OCI-M2 (cell line): ENCODE results near the gene ZDHHC1.
"Not testable (repeated sequence)": the region's sequence is repeated elsewhere in the genome, so short reads cannot be mapped to it uniquely, and the experiment has no call there.

Experiments
- DNase-seq: peaks from one replicate; lab custom pipeline; 2025; ENCODE audit not compliant: unreplicated experiment; lab: John Stamatoyannopoulos, UW

The ZDHHC1 gene

GRCh38 chr16:67431775-67432505 lies 15.7 kb upstream of the ZDHHC1 start:
- no peak for DNase-seq

- DNase-seq, result no peak
Observed at GRCh38 chr16:67430977-67431774, 14.9 kb upstream of the ZDHHC1 start, which contains the start of gene HSD11B2. Gene HSD11B2 (plus strand): TSS chr16:67431121. CDS start chr16:67431249, 128 bp downstream.

- DNase-seq, result no peak
Observed at GRCh38 chr16:67430504-67430976, 14.3 kb upstream of the ZDHHC1 start.

GRCh38 chr16:67429799-67430503 lies 13.7 kb upstream of the ZDHHC1 start:
- no peak for DNase-seq

- no peak for DNase-seq
Observed at GRCh38 chr16:67429053-67429798, 12.9 kb upstream of the ZDHHC1 start.

- no peak for DNase-seq
Observed at GRCh38 chr16:67428146-67428731, 12.0 kb upstream of the ZDHHC1 start.

GRCh38 chr16:67426950-67427349 lies 10.7 kb upstream of the ZDHHC1 start:
- no peak for DNase-seq

GRCh38 chr16:67426022-67426421 lies 9.7 kb upstream of the ZDHHC1 start:
- no peak for DNase-seq

GRCh38 chr16:67425580-67425979 lies 9.3 kb upstream of the ZDHHC1 start:
- no peak for DNase-seq

- no peak for DNase-seq
Observed at GRCh38 chr16:67425061-67425460, 8.8 kb upstream of the ZDHHC1 start.

- DNase-seq, result no peak
Observed at GRCh38 chr16:67424261-67424615, 8.0 kb upstream of the ZDHHC1 start.

- DNase-seq, result no peak
Observed at GRCh38 chr16:67423611-67424260, 7.5 kb upstream of the ZDHHC1 start.

GRCh38 chr16:67423015-67423414 lies 6.7 kb upstream of the ZDHHC1 start:
- no peak for DNase-seq

- DNase-seq, result no peak
Observed at GRCh38 chr16:67421030-67421429, 4.8 kb upstream of the ZDHHC1 start.

- no peak for DNase-seq
Observed at GRCh38 chr16:67419931-67420330, 3.7 kb upstream of the ZDHHC1 start.

GRCh38 chr16:67419502-67419901 lies 3.2 kb upstream of the ZDHHC1 start:
- no peak for DNase-seq

GRCh38 chr16:67417333-67418061 lies 1.2 kb upstream of the ZDHHC1 start:
- no peak for DNase-seq

- not testable (repeated sequence) for DNase-seq
Observed at GRCh38 chr16:67415421-67415820, 856 bp downstream of the ZDHHC1 start.
